HG02763 (cell line): ENCODE data around the gene RAB3IL1.

Experiments used
- ATAC-seq: cut with Tn5 transposase; IDR thresholded peaks from one replicate; pipeline ENCODE4 v1.9.1; 2021; ENCODE audit warnings: mild to moderate bottlenecking, moderate library complexity; ENCODE audit not compliant: unreplicated experiment

The RAB3IL1 gene

GRCh38 chr11:61848631-61849030 lies 68.7 kb downstream of the RAB3IL1 start:
- no peak for ATAC-seq

- no peak for ATAC-seq
Observed at GRCh38 chr11:61847914-61848581, 69.3 kb downstream of the RAB3IL1 start.
